HCT116 (cell line): ENCODE measurements around the gene STRADA. TPM values are rescaled to one million over a fixed set of nuclear protein-coding genes. Genes with fewer than 3 reads are reported as not detected.

Experiments used
- ATAC-seq: fragments of 200-7000 bp; cut with Tn5 transposase; 2 replicates; pipeline ENCODE4 v1.9.1; 2020; ENCODE audit warnings: mild to moderate bottlenecking, moderate library complexity
- BruUV-seq: library from RNA; stranded (reverse); fragments of 400-500 nt; replicated peaks from 2 replicates; lab custom pipeline; 2021; lab: Mats Ljungman, UMichigan
- CTCF ChIA-PET: fragments of 300-600 bp; sonication (Branson Sonifier 250); formaldehyde crosslinking; loops from one replicate; lab custom pipeline; 2021; ENCODE audit warnings: antibody characterized with exemption; lab: Charles Lee
- POLR2A ChIA-PET: fragments of 300-600, 350-600 bp; sonication (Branson Sonifier 250); formaldehyde crosslinking; loops from one replicate; lab custom pipeline; 2021; ENCODE audit warnings: antibody characterized with exemption; lab: Charles Lee
- RAD21 ChIA-PET, 2 experiments: fragments of 300-600 bp; sonication (Branson Sonifier 250); formaldehyde crosslinking; loops; one replicate each; lab custom pipeline; 2023; ENCODE audit warnings: low total read pairs in 2 of 2; ENCODE audit not compliant: uncharacterized antibody in 2 of 2, unreplicated experiment in 2 of 2, low non-redundant PET in 1 of 2; lab: Charles Lee
- DNase-seq: peaks from one replicate; pipeline ENCODE4 v3.0.0-alpha.2; 2010; ENCODE audit warnings: low read depth, low spot score
- H2AFZ ChIP-seq: fragments of 200-600 bp; shearing (Covaris generic), sonication (generic); 2 replicates; pipeline ENCODE4 v1.6.1; 2017; ENCODE audit warnings: low read depth, mixed run types, mixed read lengths, antibody characterized with exemption, low read length; ENCODE audit not compliant: poor library complexity, severe bottlenecking
- H3K27ac ChIP-seq: 2 replicates; pipeline ENCODE4 v1.5.1; 2012; ENCODE audit warnings: low read depth, low read length
- H3K27me3 ChIP-seq: fragments of 200-600 bp; sonication (generic); 2 replicates; pipeline ENCODE4 v1.6.1; 2016; ENCODE audit warnings: mixed run types, low read length, mixed read lengths; ENCODE audit not compliant: insufficient read depth
- H3K36me3 ChIP-seq, 2 experiments: fragments of 200-500 bp in 1 of 2; fragments of 200-600 bp in 1 of 2; sonication (Bioruptor generic) in 1 of 2; sonication (generic) in 1 of 2; 2 replicates each; pipeline versions ENCODE4 v1.5.1 to v1.6.1; 2014 to 2016; ENCODE audit warnings: low read length in 2 of 2, inconsistent platforms in 1 of 2, mixed read lengths in 1 of 2, mixed run types in 1 of 2; ENCODE audit not compliant: insufficient read depth in 2 of 2, control insufficient read depth in 1 of 2
- H3K4me1 ChIP-seq, 2 experiments: fragments of 200-600 bp in 1 of 2; sonication (generic) in 1 of 2; 2 replicates each; pipeline versions ENCODE4 v1.5.1 to v1.6.1; 2012 to 2017; ENCODE audit warnings: low read length in 2 of 2, inconsistent platforms in 1 of 2, mild to moderate bottlenecking in 1 of 2, mixed read lengths in 1 of 2, mixed run types in 1 of 2, moderate library complexity in 1 of 2; ENCODE audit not compliant: insufficient read depth in 2 of 2, control insufficient read depth in 1 of 2
- H3K4me2 ChIP-seq: fragments of 200-600 bp; sonication (generic); 2 replicates; pipeline ENCODE4 v1.6.1; 2017; ENCODE audit warnings: mixed run types, low read length, mixed read lengths
- H3K4me3 ChIP-seq, 2 experiments: fragments of 200-600 bp in 1 of 2; sonication (generic) in 1 of 2; replicated peaks in 1 of 2; 2 replicates each; pipeline ENCODE4 v1.5.1; 2011 to 2016; ENCODE audit warnings: low read length in 2 of 2, control low read depth in 1 of 2, low read depth in 1 of 2, mild to moderate bottlenecking in 1 of 2, mixed read lengths in 1 of 2, mixed run types in 1 of 2
- H3K79me2 ChIP-seq: fragments of 200-600 bp; sonication (generic); 2 replicates; pipeline ENCODE4 v1.6.1; 2017; ENCODE audit warnings: mild to moderate bottlenecking, mixed run types, low read length, moderate library complexity, mixed read lengths; ENCODE audit not compliant: insufficient read depth
- H3K9ac ChIP-seq: fragments of 200-600 bp; sonication (generic); 2 replicates; pipeline ENCODE4 v1.6.1; 2016; ENCODE audit warnings: low read length, mixed read lengths
- H3K9me2 ChIP-seq: fragments of 200-600 bp; sonication (generic), shearing (Covaris generic); 2 replicates; pipeline ENCODE4 v1.6.1; 2017; ENCODE audit warnings: mixed run types, mild to moderate bottlenecking, moderate library complexity; ENCODE audit not compliant: insufficient read depth
- H3K9me3 ChIP-seq, 2 experiments: fragments of 200-500 bp in 1 of 2; fragments of 200-600 bp in 1 of 2; sonication (Bioruptor generic) in 1 of 2; sonication (generic) in 1 of 2; 2 replicates each; pipeline ENCODE4 v1.6.1; 2014 to 2017; ENCODE audit warnings: low read length in 2 of 2, mixed read lengths in 2 of 2, inconsistent platforms in 1 of 2, low read depth in 1 of 2, mild to moderate bottlenecking in 1 of 2, mixed run types in 1 of 2, moderate library complexity in 1 of 2; ENCODE audit not compliant: control insufficient read depth in 1 of 2, insufficient read depth in 1 of 2
- H4K20me1 ChIP-seq: fragments of 200-600 bp; sonication (generic), shearing (Covaris generic); 2 replicates; pipeline ENCODE4 v1.6.1; 2017; ENCODE audit warnings: mixed run types, mild to moderate bottlenecking, moderate library complexity; ENCODE audit not compliant: insufficient read depth
- CBX3 ChIP-seq: IDR thresholded peaks from 2 replicates; pipeline ENCODE4 v1.6.1; 2012; ENCODE audit warnings: low read depth
- CEBPB ChIP-seq: IDR thresholded peaks from 2 replicates; pipeline ENCODE4 v1.6.1; 2012; ENCODE audit warnings: low read depth
- EGR1 ChIP-seq: IDR thresholded peaks from 2 replicates; pipeline ENCODE4 v1.6.1; 2012; ENCODE audit warnings: low read depth
- ELF1 ChIP-seq: IDR thresholded peaks from 2 replicates; pipeline ENCODE4 v1.6.1; 2012; ENCODE audit warnings: low read depth, borderline replicate concordance
- EZH2 ChIP-seq: fragments of 200-600 bp; sonication (generic); IDR thresholded peaks from 2 replicates; pipeline ENCODE4 v1.6.1; 2017; ENCODE audit warnings: antibody characterized with exemption, mixed run types
- FOSL1 ChIP-seq: IDR thresholded peaks from 2 replicates; pipeline ENCODE4 v1.6.1; 2012; ENCODE audit warnings: low read depth
- JUND ChIP-seq: IDR thresholded peaks from 2 replicates; pipeline ENCODE4 v1.6.1; 2012
- POLR2A ChIP-seq: IDR thresholded peaks from 2 replicates; pipeline ENCODE4 v1.7.0; 2011; ENCODE audit warnings: borderline replicate concordance; ENCODE audit not compliant: insufficient read depth, insufficient read length; ENCODE audit errors: extremely low read depth
- REST ChIP-seq: IDR thresholded peaks from 2 replicates; pipeline ENCODE4 v1.6.1; 2012; ENCODE audit warnings: low read depth
- SIN3A ChIP-seq: IDR thresholded peaks from 2 replicates; pipeline ENCODE4 v1.6.1; 2012; ENCODE audit warnings: low read depth
- SP1 ChIP-seq: IDR thresholded peaks from 2 replicates; pipeline ENCODE4 v1.6.1; 2012; ENCODE audit warnings: low read depth
- ZBTB33 ChIP-seq: IDR thresholded peaks from 2 replicates; pipeline ENCODE4 v1.6.1; 2011; ENCODE audit warnings: mild to moderate bottlenecking, low read length, moderate library complexity; ENCODE audit not compliant: insufficient replicate concordance; ENCODE audit errors: extremely low read depth
- ZFX ChIP-seq: fragments of 450-650 bp; IDR thresholded peaks from 2 replicates; pipeline ENCODE4 v1.6.1; 2017
- intact Hi-C: fragments of 100-400 bp; cut with micrococcal nuclease; formaldehyde crosslinking; loops from 2 replicates; pipeline ENCODE4 v1.10.0; 2022
- total RNA-seq: library from RNA; stranded (reverse); gene quantifications from one replicate; pipeline ENCODE4 v1.2.1, GENCODE V29; 2021; ENCODE audit not compliant: unreplicated experiment

STRADA gene
- total RNA-seq, 1 experiment from 2014 or later, result 38.0 TPM

GRCh38 chr17:63698886-63699637 is 42.5 kb downstream of the STRADA start:
- ATAC-seq (no peak), DNase-seq (no peak)
- no peaks in the 10 kb centered on the region for H3K27me3 ChIP-seq
- H3K9ac ChIP-seq, result no peak overlapping the region
- ChIA-PET CTCF (interaction anchor here (0.7 to 1.2 kb wide), 5 partner anchors 9 to 135 kb away, joined by 3 to 6 read pairs (median 3); no protein-coding TSS in a partner anchor), RAD21 (no interaction called here), POLR2A (no interaction called here)
- H3K4me1 ChIP-seq, result peaks cover 5 to 30% of the 10 kb centered on the region in 2 experiments
- no peaks in the 10 kb centered on the region for H3K9me2 ChIP-seq
- no TSS peak for BruUV-seq
- no peak overlapping the region for H3K27ac ChIP-seq
- intact Hi-C loops, result loop anchor here (5.0 kb wide), 2 partner anchors 128 to 272 kb away; partner anchors contain the start of genes FTSJ3 and PSMC5
- H4K20me1 ChIP-seq, result no peaks in the 10 kb centered on the region
- no peak for TF ChIP-seq ZFX
- H3K79me2 ChIP-seq, result no peaks in the 10 kb centered on the region
- no peaks in the 10 kb centered on the region for H3K36me3 ChIP-seq
- peak overlapping the region; percentile 92 for H3K4me2 ChIP-seq
- H3K9me3 ChIP-seq, result no peaks in the 10 kb centered on the region
- peak overlapping the region; percentile 5 to 60; a peak in 3 of 4 replicates for H3K4me3 ChIP-seq
- H2AFZ ChIP-seq, result no peak overlapping the region

DNA sequence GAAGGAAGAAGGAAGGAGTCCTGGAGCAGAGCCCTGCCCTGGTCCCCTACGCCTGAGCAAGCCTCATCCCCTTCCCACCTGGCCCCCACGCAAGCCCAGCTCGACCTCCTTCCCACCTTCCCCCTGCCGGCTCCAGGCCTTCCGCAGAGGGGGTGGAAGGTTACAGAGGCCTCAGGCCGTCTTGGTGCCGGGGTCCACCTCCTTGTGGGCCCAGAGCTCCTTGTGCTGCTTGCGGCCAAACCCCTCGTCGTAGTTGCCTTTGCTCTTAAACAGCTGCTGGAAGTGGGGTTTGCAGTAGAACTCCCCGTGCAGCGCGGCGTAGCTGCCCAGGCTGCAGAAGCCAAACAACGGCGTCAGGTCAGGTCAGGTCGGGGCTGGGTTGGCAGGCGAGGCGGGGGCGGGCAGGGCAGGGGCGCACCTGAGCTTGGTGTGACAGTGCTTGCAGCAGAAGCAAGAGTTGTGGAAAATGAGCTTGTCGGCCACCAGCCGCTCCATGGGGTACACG is 43.2 kb downstream of the STRADA start:
- ATAC-seq (no peak), DNase-seq (no peak)
- CTCF ChIA-PET, result interaction anchor here (0.7 to 1.2 kb wide), 5 partner anchors 8 to 136 kb away, joined by 3 to 6 read pairs (median 3); no protein-coding TSS in a partner anchor
- Histone ChIP-seq H4K20me1 (no peaks in the 10 kb centered on the region), H3K4me1 (peaks cover 5 to 30% of the 10 kb centered on the region in 2 experiments), H3K27me3 (no peaks in the 10 kb centered on the region), H3K79me2 (no peaks in the 10 kb centered on the region), H3K4me3 (no peak overlapping the region), H3K9ac (no peak overlapping the region), H3K9me2 (no peaks in the 10 kb centered on the region), H3K27ac (no peak overlapping the region), H2AFZ (no peak overlapping the region), H3K9me3 (no peaks in the 10 kb centered on the region), H3K4me2 (no peak overlapping the region), H3K36me3 (no peaks in the 10 kb centered on the region)
- intact Hi-C loops, result loop anchor here (5.0 kb wide), 2 partner anchors 129 to 271 kb away; partner anchors contain the start of genes FTSJ3 and PSMC5
- RAD21 ChIA-PET, result no interaction called here
- POLR2A ChIA-PET, result interaction anchor here (0.7 kb wide), 1 partner anchor 500 kb away, joined by 3 read pairs; no protein-coding TSS in a partner anchor
- no TSS peak for BruUV-seq
- TF ChIP-seq EZH2 (no peak), ZBTB33 (no peak), POLR2A (no peak), EGR1 (no peak), REST (no peak), CBX3 (no peak), FOSL1 (no peak), ELF1 (no peak), CEBPB (no peak), JUND (no peak), SIN3A (no peak), SP1 (no peak)
